Cardiac fibroblast (primary cell): ENCODE measurements around the gene ZNF550.
"Not testable (repeated sequence)": the region's sequence is repeated elsewhere in the genome, so short reads cannot be mapped to it uniquely, and the experiment has no call there.

Experiments
- DNase-seq, 2 donors: peaks; one replicate each; pipeline versions ENCODE4 v3.0.0 to v3.0.0-alpha.2; 2010; ENCODE audit warnings: low read depth in 2 of 2
- H3K4me3 ChIP-seq, 2 donors: replicated peaks in 1 of 2; 1 replicate in 1 of 2; 2 replicates in 1 of 2; pipeline ENCODE4 v1.5.1; 2011; ENCODE audit warnings: low read depth in 2 of 2, low read length in 2 of 2, mild to moderate bottlenecking in 2 of 2, moderate library complexity in 1 of 2
- CTCF ChIP-seq: IDR thresholded peaks from one replicate; pipeline ENCODE4 v1.5.1; 2011; ENCODE audit warnings: low read depth, mild to moderate bottlenecking, low read length, inconsistent platforms

ZNF550 gene

GRCh38 chr19:57537953-57538547 lies 21.6 kb downstream of the ZNF550 start:
- no peak for TF ChIP-seq CTCF
- no peak overlapping the region for H3K4me3 ChIP-seq
- DNase-seq = peak in 1 of 2 donors; percentile 14

GRCh38 chr19:57527136-57527881 lies 32.4 kb downstream of the ZNF550 start, which contains the start of gene ZNF549:
Gene ZNF549, plus strand, starts transcription at chr19:57527356. Its CDS starts 218 bp downstream, at chr19:57527574.
- H3K4me3 ChIP-seq = peak within 1 kb of the TSS; percentile 95 to 99
- no peak for TF ChIP-seq CTCF
- DNase-seq = peak; percentile 93 to 94

- H3K4me3 ChIP-seq, DNase-seq: not testable (repeated sequence)
These were observed 41.6 kb downstream of the ZNF550 start for GRCh38 chr19:57518021-57518420.

GRCh38 chr19:57515255-57515654 lies 44.4 kb downstream of the ZNF550 start:
- H3K4me3 ChIP-seq = no peak overlapping the region
- no peak for DNase-seq
- TF ChIP-seq CTCF = no peak

GRCh38 chr19:57512845-57513244 lies 46.8 kb downstream of the ZNF550 start:
- no peak overlapping the region for H3K4me3 ChIP-seq

GRCh38 chr19:57511484-57511883 lies 48.2 kb downstream of the ZNF550 start:
- no peak for TF ChIP-seq CTCF
- no peak overlapping the region for H3K4me3 ChIP-seq
- no peak for DNase-seq

More at GRCh38 chr19:57512845-57513244, 46.8 kb downstream of the ZNF550 start:
- no peak for TF ChIP-seq CTCF
- peak; percentile 28 to 31 for DNase-seq

- no peak for TF ChIP-seq CTCF
- H3K4me3 ChIP-seq = no peak overlapping the region
- DNase-seq = no peak
These were observed 53.5 kb downstream of the ZNF550 start for GRCh38 chr19:57506163-57506562.

- H3K4me3 ChIP-seq = peak overlapping the region; percentile 37 to 53
- DNase-seq = peak; percentile 68 to 69
These were observed 59.3 kb downstream of the ZNF550 start for GRCh38 chr19:57500400-57500799.

GRCh38 chr19:57499680-57500395 lies 59.8 kb downstream of the ZNF550 start, which contains the start of gene ZNF773:
Gene ZNF773, plus strand, starts transcription at chr19:57499938. Its CDS starts 143 bp downstream, at chr19:57500081.
- peak within 1 kb of the TSS; percentile 78 to 79 for H3K4me3 ChIP-seq
- peak; percentile 96 to 97 for DNase-seq

- H3K4me3 ChIP-seq = not testable (repeated sequence)
- peak in 1 of 2 donors; percentile 12 for DNase-seq
These were observed 60.4 kb downstream of the ZNF550 start for GRCh38 chr19:57499332-57499679.
